CMK (cell line): ENCODE measurements around the gene HORMAD2.
A peak's percentile ranks its signal among the peaks of the same experiment; 100 is the strongest.
"Not testable (repeated sequence)": the region's sequence is repeated elsewhere in the genome, so short reads cannot be mapped to it uniquely, and the experiment has no call there.

Experiments used
- DNase-seq: peaks from one replicate; pipeline ENCODE4 v3.0.0-alpha.2; 2010; ENCODE audit warnings: low read depth

Gene HORMAD2

GRCh38 chr22:30191040-30191701 lies 110.9 kb downstream of the HORMAD2 start:
- no peak for DNase-seq

- DNase-seq = no peak
Observed at GRCh38 chr22:30192427-30192826, 112.2 kb downstream of the HORMAD2 start.

GRCh38 chr22:30193031-30193775 lies 112.9 kb downstream of the HORMAD2 start:
- no peak for DNase-seq

- no peak for DNase-seq
Observed at GRCh38 chr22:30195245-30196140, 115.2 kb downstream of the HORMAD2 start.

GRCh38 chr22:30196141-30196879 lies 116.0 kb downstream of the HORMAD2 start:
- peak; percentile 80 for DNase-seq

GRCh38 chr22:30196880-30197336 lies 116.6 kb downstream of the HORMAD2 start:
- no peak for DNase-seq

GRCh38 chr22:30197389-30197788 lies 117.1 kb downstream of the HORMAD2 start:
- no peak for DNase-seq

- DNase-seq = no peak
Observed at GRCh38 chr22:30198152-30198825, 118.0 kb downstream of the HORMAD2 start.

GRCh38 chr22:30198921-30199320 lies 118.7 kb downstream of the HORMAD2 start:
- no peak for DNase-seq

- not testable (repeated sequence) for DNase-seq
Observed at GRCh38 chr22:30200905-30201304, 120.6 kb downstream of the HORMAD2 start.

GRCh38 chr22:30201945-30202344 lies 121.7 kb downstream of the HORMAD2 start:
- no peak for DNase-seq

- no peak for DNase-seq
Observed at GRCh38 chr22:30202531-30203006, 122.3 kb downstream of the HORMAD2 start.

- no peak for DNase-seq
Observed at GRCh38 chr22:30204015-30204741, 123.9 kb downstream of the HORMAD2 start.

- DNase-seq = no peak
Observed at GRCh38 chr22:30204742-30205111, 124.5 kb downstream of the HORMAD2 start.

- DNase-seq = no peak
Observed at GRCh38 chr22:30205281-30206115, 125.2 kb downstream of the HORMAD2 start.

- no peak for DNase-seq
Observed at GRCh38 chr22:30206944-30207343, 126.7 kb downstream of the HORMAD2 start.

GRCh38 chr22:30208631-30209603 lies 128.7 kb downstream of the HORMAD2 start:
- DNase-seq = peak; percentile 96

- no peak for DNase-seq
Observed at GRCh38 chr22:30209642-30210041, 129.4 kb downstream of the HORMAD2 start.
